OCI-LY3 (cell line): ENCODE results near the gene CRTAC1.

Experiments
- CTCF ChIP-seq: fragments of 200-600, 300-600 bp; sonication (generic); IDR thresholded peaks from 2 replicates; pipeline ENCODE4 v1.5.1; 2014; ENCODE audit warnings: antibody characterized with exemption, low read length, low read depth
- EZH2phosphoT487 ChIP-seq: fragments of 200-600 bp; shearing (Covaris generic); IDR thresholded peaks from 2 replicates; pipeline ENCODE4 v1.6.1; 2018; ENCODE audit warnings: antibody characterized with exemption, mixed run types, low read depth

DNA sequence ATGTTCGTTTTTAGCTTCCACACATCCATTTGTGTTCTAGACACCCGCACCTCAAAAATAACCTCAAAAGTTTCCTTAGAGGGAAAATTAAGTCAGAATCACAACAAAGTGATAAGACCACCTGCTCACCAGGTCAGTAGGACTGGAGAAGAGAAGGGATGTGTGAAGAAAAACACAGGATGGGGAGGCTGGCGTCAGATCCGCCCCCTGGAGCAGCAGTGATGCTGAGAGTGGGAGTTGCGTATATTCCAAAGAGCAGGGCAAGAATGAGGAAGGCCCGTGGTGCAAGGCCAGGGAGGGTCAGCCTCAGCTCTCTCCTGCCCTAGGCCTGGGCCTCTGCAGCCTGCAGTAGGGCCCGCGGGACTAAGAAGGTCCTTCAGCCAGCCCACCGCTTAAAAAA is 28.7 kb downstream of the CRTAC1 start:
- TF ChIP-seq CTCF, result no peak
- no peak for TF ChIP-seq EZH2phosphoT487
